Smooth muscle cell (in vitro differentiated cells): ENCODE measurements around the gene CFAP43. TPM values are rescaled to one million over a fixed set of nuclear protein-coding genes. Genes with fewer than 3 reads are reported as not detected.
A peak's percentile ranks its signal among the peaks of the same experiment; 100 is the strongest.
"Not testable (repeated sequence)": the region's sequence is repeated elsewhere in the genome, so short reads cannot be mapped to it uniquely, and the experiment has no call there.

Source experiments
- DNase-seq: peaks from one replicate; lab custom pipeline; 2025; ENCODE audit not compliant: unreplicated experiment; lab: John Stamatoyannopoulos, UW
- H2AFZ ChIP-seq: fragments of 200-600 bp; sonication (generic); 2 replicates; pipeline ENCODE4 v1.6.0; 2016; ENCODE audit warnings: antibody characterized with exemption, low read depth, mild to moderate bottlenecking
- H3F3A ChIP-seq: fragments of 200-600 bp; sonication (generic); 2 replicates; pipeline ENCODE4 v1.6.0; 2017; ENCODE audit warnings: antibody characterized with exemption, low read depth
- H3K27ac ChIP-seq: fragments of 200-600 bp; sonication (generic); 2 replicates; pipeline ENCODE4 v1.5.1; 2016; ENCODE audit warnings: low read depth, mild to moderate bottlenecking
- H3K27me3 ChIP-seq: fragments of 200-600 bp; sonication (generic); 2 replicates; pipeline ENCODE4 v1.6.1; 2016; ENCODE audit warnings: low read depth, mild to moderate bottlenecking
- H3K36me3 ChIP-seq: fragments of 200-600 bp; sonication (generic); 2 replicates; pipeline ENCODE4 v1.5.1; 2016; ENCODE audit warnings: low read depth
- H3K4me1 ChIP-seq: fragments of 200-600 bp; sonication (generic); 2 replicates; pipeline ENCODE4 v1.5.1; 2016; ENCODE audit warnings: low read depth
- H3K4me2 ChIP-seq: fragments of 200-600 bp; sonication (generic); 2 replicates; pipeline ENCODE4 v1.6.0; 2016; ENCODE audit warnings: mild to moderate bottlenecking
- H3K4me3 ChIP-seq: fragments of 200-600 bp; sonication (generic); 2 replicates; pipeline ENCODE4 v1.5.1; 2016; ENCODE audit warnings: mild to moderate bottlenecking
- H3K79me2 ChIP-seq: fragments of 200-600 bp; sonication (generic); 2 replicates; pipeline ENCODE4 v1.6.0; 2016; ENCODE audit warnings: low read depth, mild to moderate bottlenecking
- H3K9ac ChIP-seq: fragments of 200-600 bp; sonication (generic); 2 replicates; pipeline ENCODE4 v1.6.0; 2016; ENCODE audit warnings: low read depth
- H3K9me3 ChIP-seq: fragments of 200-600 bp; sonication (generic); replicated peaks from 2 replicates; pipeline ENCODE4 v1.5.1; 2016; ENCODE audit warnings: low read depth
- H4K20me1 ChIP-seq: fragments of 200-600 bp; sonication (generic); 2 replicates; pipeline ENCODE4 v1.6.0; 2016; ENCODE audit warnings: low read depth
- WGBS: methylation state at CpG from one replicate; pipeline ENCODE4 v1.1.7; 2016; ENCODE audit warnings: low lambda C conversion rate; 5-methylcytosine and 5-hydroxymethylcytosine counted together
- polyA plus RNA-seq: library from polyadenylated mRNA; unstranded; fragments of >200 nt; fragmentation: Nextera tagmentation; extraction: Ambion mirVana; gene quantifications from 2 replicates; pipeline ENCODE4 v1.2.1, GENCODE V29; 2016
- total RNA-seq: library from RNA; depleted of rRNA; stranded (reverse); fragments of >200 nt; gene quantifications from 2 replicates; pipeline ENCODE4 v1.2.3, GENCODE V29; 2014
- TF ChIP-seq, protein P1 (sequence below): fragments of 200-600 bp; sonication (generic); IDR thresholded peaks from 2 replicates; pipeline ENCODE4 v1.5.1; 2017; ENCODE audit warnings: borderline replicate concordance, mild to moderate bottlenecking, antibody characterized with exemption; ENCODE audit not compliant: insufficient read depth, poor library complexity, severe bottlenecking

Gene CFAP43
- total and polyA plus RNA-seq, 2 experiments from 2014 or later = 0.04 to 0.50 TPM

DNA sequence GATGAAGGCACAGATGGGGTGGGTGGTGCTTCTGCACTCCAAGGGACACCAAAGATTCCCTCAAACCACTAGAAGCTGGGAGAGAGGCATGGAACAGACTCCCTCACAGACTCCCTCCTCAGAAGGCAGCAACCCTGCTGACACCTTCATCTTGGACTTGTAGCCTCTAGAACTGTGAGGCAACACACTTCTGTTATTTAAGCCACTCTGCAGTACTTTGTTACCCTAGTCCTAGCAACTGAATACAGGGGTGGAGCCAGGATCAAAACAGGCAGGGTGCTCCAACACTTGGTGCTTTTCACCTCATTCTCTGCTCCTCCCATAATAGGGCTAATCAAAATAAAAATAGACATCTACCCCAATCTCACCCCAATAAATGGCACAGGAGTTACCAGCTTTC, 20.2 kb upstream of the CFAP43 start:
- Histone ChIP-seq H3K27me3 (no peaks in the 10 kb centered on the region), H3F3A (peaks cover 14% of the 10 kb centered on the region), H3K79me2 (peaks cover 26% of the 10 kb centered on the region), H3K9ac (no peak overlapping the region), H3K36me3 (no peaks in the 10 kb centered on the region), H3K27ac (peak overlapping the region; percentile 87), H3K4me2 (no peak overlapping the region), H3K4me1 (peaks cover 23% of the 10 kb centered on the region), H3K4me3 (no peak overlapping the region), H4K20me1 (peaks cover 19% of the 10 kb centered on the region), H3K9me3 (no peaks in the 10 kb centered on the region), H2AFZ (peak overlapping the region; percentile 44)
- TF ChIP-seq, protein P1, sequence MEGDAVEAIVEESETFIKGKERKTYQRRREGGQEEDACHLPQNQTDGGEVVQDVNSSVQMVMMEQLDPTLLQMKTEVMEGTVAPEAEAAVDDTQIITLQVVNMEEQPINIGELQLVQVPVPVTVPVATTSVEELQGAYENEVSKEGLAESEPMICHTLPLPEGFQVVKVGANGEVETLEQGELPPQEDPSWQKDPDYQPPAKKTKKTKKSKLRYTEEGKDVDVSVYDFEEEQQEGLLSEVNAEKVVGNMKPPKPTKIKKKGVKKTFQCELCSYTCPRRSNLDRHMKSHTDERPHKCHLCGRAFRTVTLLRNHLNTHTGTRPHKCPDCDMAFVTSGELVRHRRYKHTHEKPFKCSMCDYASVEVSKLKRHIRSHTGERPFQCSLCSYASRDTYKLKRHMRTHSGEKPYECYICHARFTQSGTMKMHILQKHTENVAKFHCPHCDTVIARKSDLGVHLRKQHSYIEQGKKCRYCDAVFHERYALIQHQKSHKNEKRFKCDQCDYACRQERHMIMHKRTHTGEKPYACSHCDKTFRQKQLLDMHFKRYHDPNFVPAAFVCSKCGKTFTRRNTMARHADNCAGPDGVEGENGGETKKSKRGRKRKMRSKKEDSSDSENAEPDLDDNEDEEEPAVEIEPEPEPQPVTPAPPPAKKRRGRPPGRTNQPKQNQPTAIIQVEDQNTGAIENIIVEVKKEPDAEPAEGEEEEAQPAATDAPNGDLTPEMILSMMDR = no peak
- no peak for DNase-seq

- TF ChIP-seq, protein P1 = no peak
- 82% methylated on average over 6 of the region's 6 CpGs for WGBS
- H3K4me1 ChIP-seq = peaks cover 19% of the 10 kb centered on the region
Observed at GRCh38 chr10:104251443-104251842, 19.3 kb upstream of the CFAP43 start.

DNA sequence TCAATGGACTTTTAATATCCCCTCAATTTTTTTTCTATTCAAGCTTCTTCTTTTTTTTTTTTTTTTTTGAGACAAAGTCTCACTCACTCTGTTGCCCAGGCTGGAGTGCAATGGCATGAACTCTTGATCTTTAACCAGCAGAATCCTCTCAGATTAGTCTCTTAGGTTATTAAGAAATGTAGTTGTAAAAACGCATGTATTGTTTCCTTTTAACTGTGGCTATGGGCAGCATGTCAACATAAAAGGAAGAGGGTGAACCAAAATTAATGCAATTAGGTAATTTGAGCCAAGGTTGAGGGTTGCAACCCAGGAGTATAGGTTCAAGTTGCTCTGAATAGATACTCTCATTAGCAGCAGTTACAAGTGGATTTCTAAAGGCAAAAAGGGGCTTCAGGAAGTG, 18.2 kb upstream of the CFAP43 start:
- no peaks in the 10 kb centered on the region for H3K36me3 ChIP-seq

More at GRCh38 chr10:104251443-104251842, 19.3 kb upstream of the CFAP43 start:
- H3K27ac ChIP-seq = no peak overlapping the region
- peaks cover 14% of the 10 kb centered on the region for H3F3A ChIP-seq
- H3K9ac ChIP-seq = no peak overlapping the region
- no peaks in the 10 kb centered on the region for H3K27me3 ChIP-seq
- peaks cover 17% of the 10 kb centered on the region for H3K79me2 ChIP-seq
- H3K36me3 ChIP-seq = no peaks in the 10 kb centered on the region
- no peak overlapping the region for H3K4me2 ChIP-seq
- no peak overlapping the region for H2AFZ ChIP-seq
- no peak overlapping the region for H3K4me3 ChIP-seq
- peaks cover 10% of the 10 kb centered on the region for H4K20me1 ChIP-seq
- DNase-seq = no peak
- H3K9me3 ChIP-seq = no peaks in the 10 kb centered on the region

GRCh38 chr10:104248931-104249330, 16.8 kb upstream of the CFAP43 start:
- 64% methylated on average over 11 of the region's 11 CpGs for WGBS
- not testable (repeated sequence) for H3K79me2 ChIP-seq, H3K27me3 ChIP-seq, H3K4me2 ChIP-seq, H3K9me3 ChIP-seq, H3F3A ChIP-seq, H3K4me3 ChIP-seq, DNase-seq, H3K36me3 ChIP-seq, H4K20me1 ChIP-seq, H2AFZ ChIP-seq, H3K4me1 ChIP-seq, H3K27ac ChIP-seq, H3K9ac ChIP-seq

More for the DNA sequence above, 18.2 kb upstream of the CFAP43 start:
- no peak overlapping the region for H3K27ac ChIP-seq
- H3K4me3 ChIP-seq = no peak overlapping the region
- H2AFZ ChIP-seq = no peak overlapping the region
- peaks cover 9% of the 10 kb centered on the region for H3K4me1 ChIP-seq
- no peak for DNase-seq
- peaks cover 6% of the 10 kb centered on the region for H3K79me2 ChIP-seq
- no peaks in the 10 kb centered on the region for H4K20me1 ChIP-seq
- no peaks in the 10 kb centered on the region for H3K27me3 ChIP-seq
- no peaks in the 10 kb centered on the region for H3K9me3 ChIP-seq
- 76% methylated on average over 1 of the region's 1 CpG for WGBS
- TF ChIP-seq, protein P1 = no peak
- peaks cover 8% of the 10 kb centered on the region for H3F3A ChIP-seq
- no peak overlapping the region for H3K4me2 ChIP-seq
- no peak overlapping the region for H3K9ac ChIP-seq
